ENCODE data around the gene WARS2. TPM values are rescaled to one million over a fixed set of nuclear protein-coding genes. Genes with fewer than 3 reads are reported as not detected.

Gene WARS2
- total RNA-seq, 1 experiment from 2014 or later: 10.5 TPM

DNA sequence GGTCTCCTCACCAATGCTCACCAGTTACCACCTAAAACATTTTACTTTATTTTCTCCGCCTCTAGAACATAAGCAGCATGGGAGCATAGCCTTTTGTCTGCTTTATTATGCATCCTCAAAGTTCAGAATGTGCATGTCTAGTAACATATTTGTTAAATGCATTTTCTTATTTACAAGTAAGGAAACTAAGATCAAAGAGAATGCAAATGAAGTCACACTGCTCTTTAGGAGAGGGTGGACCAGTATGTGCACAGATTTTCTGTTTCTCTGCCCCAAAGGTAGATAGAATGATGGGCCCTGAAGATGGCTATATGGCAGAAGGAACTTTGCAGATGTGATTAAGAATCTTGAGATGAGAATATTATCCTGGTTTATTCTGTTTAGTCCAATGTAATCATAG lies 9.7 kb upstream of the WARS2 start:
- ChIA-PET POLR2A (interaction anchor here (1.0 kb wide), 1 partner anchor 10 kb away, joined by 3 read pairs; the partner anchor contains the start of gene WARS2), CTCF (no interaction called here)
- intact Hi-C loops (cut with micrococcal nuclease): no loop called here

More for the DNA sequence above, 9.7 kb upstream of the WARS2 start:
- BruUV-seq (replicated peaks): no TSS peak
- DNase-seq (ENCODE audit: low read depth, low spot score) (no peak), ATAC-seq (no peak)
- H3K4me3 ChIP-seq (replicated peaks in 1 of 2; ENCODE audit: low read depth in 1 of 2, low read length in 2 of 2): no peak overlapping the region
- TF ChIP-seq RAD21 (IDR thresholded peaks at IDR 0.05; ENCODE audit: low read depth) (no peak), ELF1 (IDR thresholded peaks at IDR 0.05; ENCODE audit: borderline replicate concordance, low read depth) (no peak), SP1 (IDR thresholded peaks at IDR 0.05; ENCODE audit: low read depth) (no peak), CBX3 (IDR thresholded peaks at IDR 0.05; ENCODE audit: low read depth) (no peak), EZH2 (IDR thresholded peaks at IDR 0.05) (no peak), MAX (IDR thresholded peaks at IDR 0.05) (no peak), ZNF274 (IDR thresholded peaks at IDR 0.05; ENCODE audit: low read depth, low read length) (no peak), YY1 (IDR thresholded peaks at IDR 0.05; ENCODE audit: extremely low read depth, insufficient replicate concordance, low read depth, low read length) (no peak), JUND (IDR thresholded peaks at IDR 0.05) (no peak), SIN3A (IDR thresholded peaks at IDR 0.05; ENCODE audit: low read depth) (no peak), TCF7L2 (IDR thresholded peaks at IDR 0.05; ENCODE audit: borderline replicate concordance, extremely low read depth, insufficient read depth, insufficient read length) (no peak), FOSL1 (IDR thresholded peaks at IDR 0.05; ENCODE audit: low read depth) (no peak), CEBPB (IDR thresholded peaks at IDR 0.05; ENCODE audit: low read depth) (no peak), SRF (IDR thresholded peaks at IDR 0.05; ENCODE audit: low read depth) (no peak)
- TF ChIP-seq, protein P1, sequence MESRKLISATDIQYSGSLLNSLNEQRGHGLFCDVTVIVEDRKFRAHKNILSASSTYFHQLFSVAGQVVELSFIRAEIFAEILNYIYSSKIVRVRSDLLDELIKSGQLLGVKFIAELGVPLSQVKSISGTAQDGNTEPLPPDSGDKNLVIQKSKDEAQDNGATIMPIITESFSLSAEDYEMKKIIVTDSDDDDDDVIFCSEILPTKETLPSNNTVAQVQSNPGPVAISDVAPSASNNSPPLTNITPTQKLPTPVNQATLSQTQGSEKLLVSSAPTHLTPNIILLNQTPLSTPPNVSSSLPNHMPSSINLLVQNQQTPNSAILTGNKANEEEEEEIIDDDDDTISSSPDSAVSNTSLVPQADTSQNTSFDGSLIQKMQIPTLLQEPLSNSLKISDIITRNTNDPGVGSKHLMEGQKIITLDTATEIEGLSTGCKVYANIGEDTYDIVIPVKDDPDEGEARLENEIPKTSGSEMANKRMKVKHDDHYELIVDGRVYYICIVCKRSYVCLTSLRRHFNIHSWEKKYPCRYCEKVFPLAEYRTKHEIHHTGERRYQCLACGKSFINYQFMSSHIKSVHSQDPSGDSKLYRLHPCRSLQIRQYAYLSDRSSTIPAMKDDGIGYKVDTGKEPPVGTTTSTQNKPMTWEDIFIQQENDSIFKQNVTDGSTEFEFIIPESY (IDR thresholded peaks at IDR 0.05; ENCODE audit: extremely low read depth, insufficient replicate concordance, low read length): no peak
- no peak overlapping the region for H3K27ac ChIP-seq (ENCODE audit: low read depth, low read length)
- peaks cover 3 to 11% of the 10 kb centered on the region in 2 experiments; a peak in 2 of 4 replicates for H3K4me1 ChIP-seq (ENCODE audit: control insufficient read depth in 1 of 2, insufficient read depth in 2 of 2, low read length in 2 of 2)
- no peaks in the 10 kb centered on the region for H3K9me3 ChIP-seq (ENCODE audit: control insufficient read depth in 1 of 2, insufficient read depth in 1 of 2, low read depth in 1 of 2, low read length in 2 of 2)
- H3K4me2 ChIP-seq (ENCODE audit: low read length): no peak overlapping the region
- RAD21 ChIA-PET (ENCODE audit: low non-redundant PET in 1 of 2, low total read pairs in 2 of 2, uncharacterized antibody in 2 of 2, unreplicated experiment in 2 of 2): no interaction called here
- H3K9ac ChIP-seq (ENCODE audit: low read length): no peak overlapping the region
- H2AFZ ChIP-seq (ENCODE audit: low read depth, low read length, poor library complexity, severe bottlenecking): no peak overlapping the region
- H4K20me1 ChIP-seq (ENCODE audit: insufficient read depth): no peaks in the 10 kb centered on the region
- H3K36me3 ChIP-seq (ENCODE audit: control insufficient read depth in 1 of 2, insufficient read depth in 2 of 2, low read length in 2 of 2): no peaks in the 10 kb centered on the region
- H3K9me2 ChIP-seq (ENCODE audit: insufficient read depth): no peaks in the 10 kb centered on the region
- no peaks in the 10 kb centered on the region for H3K27me3 ChIP-seq (ENCODE audit: insufficient read depth, low read length)
- no peaks in the 10 kb centered on the region for H3K79me2 ChIP-seq (ENCODE audit: insufficient read depth, low read length)
